Body of pancreas (tissue), 4 donors: ENCODE measurements around the gene ZFP36L2. TPM values are rescaled to one million over a fixed set of nuclear protein-coding genes. Genes with fewer than 3 reads are reported as not detected.

Experiments used
- ATAC-seq: fragments of 150-250 bp; one replicate; pipeline ENCODE4 v1.9.1; 2016
- DNase-seq, 4 donors: peaks; one replicate each; pipeline ENCODE4 v3.0.0-alpha.2; 2019
- H3K27ac ChIP-seq, 4 donors: fragments of 200-600 bp; sonication (generic); 1 replicate in 3 of 4; 2 replicates in 1 of 4; pipeline versions ENCODE4 v1.5.1 to v1.6.1; 2016 to 2019; ENCODE audit warnings: mild to moderate bottlenecking in 1 of 4, mixed read lengths in 1 of 4, moderate library complexity in 1 of 4
- H3K27me3 ChIP-seq, 2 donors: fragments of 200-600 bp; sonication (generic); one replicate each; pipeline ENCODE4 v1.6.0; 2016; ENCODE audit warnings: mild to moderate bottlenecking in 1 of 2
- H3K36me3 ChIP-seq, 2 donors: fragments of 200-600 bp; sonication (generic); replicated peaks in 1 of 2; 2 replicates each; pipeline ENCODE4 v1.5.1; 2016; ENCODE audit warnings: low read depth in 2 of 2; ENCODE audit not compliant: insufficient read depth in 1 of 2
- H3K4me1 ChIP-seq: fragments of 200-600 bp; sonication (generic); one replicate; pipeline ENCODE4 v1.6.0; 2016
- H3K4me3 ChIP-seq, 2 donors: fragments of 200-600 bp; sonication (generic); 1 replicate in 1 of 2; 2 replicates in 1 of 2; pipeline ENCODE4 v1.5.1; 2016 to 2019
- H3K9me3 ChIP-seq, 3 donors: fragments of 200-600 bp; sonication (generic); 1 replicate in 2 of 3; 2 replicates in 1 of 3; pipeline ENCODE4 v1.5.1; 2016
- CTCF ChIP-seq, 7 experiments: fragments of 450-650 bp in 4 of 7; fragments of 200-600 bp in 3 of 7; sonication (generic) in 3 of 7; IDR thresholded peaks; one replicate each; pipeline ENCODE4 v1.5.1; 2016 to 2019; ENCODE audit warnings: antibody characterized with exemption in 7 of 7
- POLR2A ChIP-seq, 3 donors: fragments of 450-650 bp; IDR thresholded peaks; one replicate each; pipeline ENCODE4 v1.6.1; 2016; ENCODE audit warnings: antibody characterized with exemption in 3 of 3, mild to moderate bottlenecking in 2 of 3
- WGBS, 2 donors: methylation state at CpG; one replicate each; pipeline ENCODE4 v1.1.5; 2017; 5-methylcytosine and 5-hydroxymethylcytosine counted together
- intact Hi-C: fragments of 100-400 bp; cut with DNase I; formaldehyde crosslinking; loops from one replicate; pipeline ENCODE4 v1.15.1; 2023
- total RNA-seq, 2 donors: library from RNA; depleted of rRNA; stranded (reverse); fragments of >200 nt; gene quantifications; one replicate each; pipeline ENCODE4 v1.1.0, GENCODE V29; 2016

The ZFP36L2 gene
- total RNA-seq, 2 donors from 2014 or later: 57.1 to 116 TPM

- Histone ChIP-seq H3K27me3 (no peaks in the 10 kb centered on the region), H3K9me3 (no peaks in the 10 kb centered on the region), H3K36me3 (no peaks in the 10 kb centered on the region), H3K4me3 (no peak overlapping the region), H3K4me1 (peaks cover 20% of the 10 kb centered on the region), H3K27ac (no peak overlapping the region)
- TF ChIP-seq POLR2A (IDR thresholded peaks at IDR 0.05) (no peak), CTCF (IDR thresholded peaks at IDR 0.05) (no peak)
- DNase-seq: no peak
- intact Hi-C loops: loop anchor here (10.0 kb wide), 2 partner anchors 49 to 179 kb away; no protein-coding TSS in a partner anchor
- 83 to 94% methylated on average over 5 of the region's 5 CpGs for WGBS, 2 donors
- ATAC-seq: no peak
These were observed 12.2 kb downstream of the ZFP36L2 start for GRCh38 chr2:43214253-43214652.

- H3K36me3 ChIP-seq: no peaks in the 10 kb centered on the region
- no peaks in the 10 kb centered on the region for H3K9me3 ChIP-seq
- H3K27me3 ChIP-seq: no peaks in the 10 kb centered on the region
- TF ChIP-seq CTCF (IDR thresholded peaks at IDR 0.05): no peak
- TF ChIP-seq POLR2A (IDR thresholded peaks at IDR 0.05): no peak
- ATAC-seq (no peak), DNase-seq (peak in 3 of 4 donors; percentile 28 to 82 (median 49))
- WGBS, 2 donors: 81 to 86% methylated on average over 3 of the region's 3 CpGs
- intact Hi-C loops: loop anchor here (10.0 kb wide), 2 partner anchors 48 to 178 kb away; no protein-coding TSS in a partner anchor
- H3K4me3 ChIP-seq: no peak overlapping the region
- peaks cover 7% of the 10 kb centered on the region for H3K4me1 ChIP-seq
- H3K27ac ChIP-seq: no peak overlapping the region
These were observed 13.5 kb downstream of the ZFP36L2 start for GRCh38 chr2:43212931-43213330.

- ATAC-seq (no peak), DNase-seq (no peak)
- H3K9me3 ChIP-seq: no peaks in the 10 kb centered on the region
- no peak overlapping the region for H3K4me3 ChIP-seq
- WGBS, 2 donors: 88 to 96% methylated on average over 11 of the region's 11 CpGs
- H3K36me3 ChIP-seq: no peaks in the 10 kb centered on the region
- no peaks in the 10 kb centered on the region for H3K27me3 ChIP-seq
- peaks cover 1% of the 10 kb centered on the region for H3K4me1 ChIP-seq
- no peak for TF ChIP-seq CTCF (IDR thresholded peaks at IDR 0.05)
- no peak for TF ChIP-seq POLR2A (IDR thresholded peaks at IDR 0.05)
- H3K27ac ChIP-seq: no peak overlapping the region
- intact Hi-C loops: loop anchor here (10.0 kb wide), 2 partner anchors 48 to 178 kb away; no protein-coding TSS in a partner anchor
These were observed 14.1 kb downstream of the ZFP36L2 start for GRCh38 chr2:43212216-43212835.

- no peak for TF ChIP-seq CTCF (IDR thresholded peaks at IDR 0.05)
- no peak for TF ChIP-seq POLR2A (IDR thresholded peaks at IDR 0.05)
- WGBS, 2 donors: 59 to 82% methylated on average over 18 to 23 of the region's 23 CpGs
- H3K27ac ChIP-seq: no peak overlapping the region
- no peaks in the 10 kb centered on the region for H3K36me3 ChIP-seq
- peak in 2 of 4 donors; percentile 23 to 62 for DNase-seq
- H3K9me3 ChIP-seq: no peaks in the 10 kb centered on the region
- no peaks in the 10 kb centered on the region for H3K4me1 ChIP-seq
- no peaks in the 10 kb centered on the region for H3K27me3 ChIP-seq
- no peak overlapping the region for H3K4me3 ChIP-seq
- peak; percentile 25 for ATAC-seq
- intact Hi-C loops: loop anchor here (10.0 kb wide), 2 partner anchors 46 to 176 kb away; no protein-coding TSS in a partner anchor
These were observed 15.7 kb downstream of the ZFP36L2 start for GRCh38 chr2:43210467-43211303.
